GM12891 (cell line): ENCODE measurements around the gene FOXL1.

Experiments used
- DNase-seq: peaks from one replicate; pipeline ENCODE4 v3.0.0; 2011; ENCODE audit warnings: low spot score; ENCODE audit not compliant: insufficient read length
- FAIRE-seq: peaks from 2 replicates; lab custom pipeline; 2011; peaks lifted over from hg19 to GRCh38; lab: Jason Lieb, UNC
- PAX5 ChIP-seq: IDR thresholded peaks from 2 replicates; pipeline ENCODE4 v1.6.1; 2011; ENCODE audit warnings: low read length, moderate library complexity, mild to moderate bottlenecking; ENCODE audit not compliant: insufficient read depth, severe bottlenecking
- POLR2A ChIP-seq: IDR thresholded peaks from 2 replicates; pipeline ENCODE4 v1.6.1; 2011; ENCODE audit warnings: low read depth, low read length, control low read depth
- POLR2AphosphoS5 ChIP-seq: IDR thresholded peaks from 2 replicates; pipeline ENCODE4 v1.6.1; 2011; ENCODE audit warnings: low read depth, low read length, control low read depth
- POU2F2 ChIP-seq: IDR thresholded peaks from 2 replicates; pipeline ENCODE4 v1.6.1; 2011; ENCODE audit warnings: low read depth, mild to moderate bottlenecking, control low read depth, low read length, moderate library complexity
- SPI1 ChIP-seq: IDR thresholded peaks from 2 replicates; pipeline ENCODE4 v1.6.1; 2011; ENCODE audit warnings: low read depth, low read length, control low read depth
- TAF1 ChIP-seq: IDR thresholded peaks from 2 replicates; pipeline ENCODE4 v1.6.1; 2011; ENCODE audit warnings: low read depth, low read length, control low read depth

The FOXL1 gene

DNA sequence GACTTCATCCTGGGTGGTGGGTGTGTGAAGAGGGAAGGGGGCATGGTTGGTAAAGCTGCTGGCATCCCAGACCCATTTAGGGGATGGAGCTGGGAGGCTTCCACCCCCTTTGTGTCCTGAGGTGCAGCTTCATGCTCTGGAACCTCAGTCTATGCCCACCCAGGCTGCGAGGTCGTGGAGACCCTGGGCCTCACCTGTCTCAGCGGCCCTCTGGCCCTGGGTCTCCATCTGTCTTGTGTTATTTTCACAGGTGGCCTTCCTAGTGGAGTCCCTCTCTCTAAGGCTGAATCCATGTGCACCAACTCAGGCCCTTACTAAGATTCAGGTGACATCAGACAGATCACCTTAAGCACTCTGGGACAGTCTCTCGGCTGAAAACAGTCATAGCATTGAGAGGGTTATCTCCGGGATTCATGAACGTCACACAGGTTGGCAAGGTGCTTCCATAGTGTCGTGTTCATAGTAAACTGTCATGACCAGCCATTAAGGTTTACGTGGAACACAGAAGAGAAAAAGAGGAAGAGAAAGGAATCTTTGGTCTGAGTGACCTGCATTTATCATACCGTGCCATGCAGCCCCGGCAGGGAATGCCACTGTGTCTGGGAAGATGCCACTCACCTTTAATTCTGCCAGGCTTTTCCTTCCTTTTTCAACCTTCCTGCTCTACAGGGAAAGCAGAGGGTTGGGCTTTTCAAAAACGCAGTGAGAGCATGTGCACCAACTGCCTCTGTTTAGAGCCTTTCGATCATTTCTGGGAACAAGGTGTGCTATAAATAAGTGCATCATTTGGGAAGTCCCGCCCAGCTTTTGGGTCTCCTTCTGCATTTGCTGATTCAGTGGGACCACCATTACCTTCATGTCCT is 4.5 kb upstream of the FOXL1 start:
- DNase-seq (no peak), FAIRE-seq (no peak)
- 0 out of 2 replicates have a peak, but pooled peaks have one; percentile 3 for TF ChIP-seq SPI1
- no peak for TF ChIP-seq POU2F2

DNA sequence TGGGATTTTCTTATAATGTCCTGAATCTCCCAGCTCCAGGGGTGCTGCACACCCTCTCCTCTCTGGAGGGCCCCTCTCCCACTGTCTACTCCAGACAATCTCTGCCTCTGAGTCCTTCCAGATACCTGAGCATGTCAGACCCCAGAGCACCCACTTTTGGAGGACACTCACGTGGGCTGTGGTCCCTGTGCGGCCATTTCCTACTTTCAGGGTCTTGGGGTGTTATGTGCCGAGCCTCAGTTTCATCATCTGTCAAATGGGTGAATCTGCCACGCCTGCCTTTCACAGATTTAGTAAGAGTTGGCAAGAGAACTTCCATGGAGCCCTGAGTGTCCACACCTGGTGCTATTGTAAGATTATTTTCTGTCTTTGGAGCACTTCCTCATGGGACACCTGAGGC is 3.7 kb upstream of the FOXL1 start:
- FAIRE-seq: no peak
- no peak for DNase-seq
- no peak for TF ChIP-seq POU2F2
- TF ChIP-seq TAF1: no peak
- no peak for TF ChIP-seq POLR2A
- TF ChIP-seq SPI1: no peak
- no peak for TF ChIP-seq POLR2AphosphoS5
- no peak for TF ChIP-seq PAX5

DNA sequence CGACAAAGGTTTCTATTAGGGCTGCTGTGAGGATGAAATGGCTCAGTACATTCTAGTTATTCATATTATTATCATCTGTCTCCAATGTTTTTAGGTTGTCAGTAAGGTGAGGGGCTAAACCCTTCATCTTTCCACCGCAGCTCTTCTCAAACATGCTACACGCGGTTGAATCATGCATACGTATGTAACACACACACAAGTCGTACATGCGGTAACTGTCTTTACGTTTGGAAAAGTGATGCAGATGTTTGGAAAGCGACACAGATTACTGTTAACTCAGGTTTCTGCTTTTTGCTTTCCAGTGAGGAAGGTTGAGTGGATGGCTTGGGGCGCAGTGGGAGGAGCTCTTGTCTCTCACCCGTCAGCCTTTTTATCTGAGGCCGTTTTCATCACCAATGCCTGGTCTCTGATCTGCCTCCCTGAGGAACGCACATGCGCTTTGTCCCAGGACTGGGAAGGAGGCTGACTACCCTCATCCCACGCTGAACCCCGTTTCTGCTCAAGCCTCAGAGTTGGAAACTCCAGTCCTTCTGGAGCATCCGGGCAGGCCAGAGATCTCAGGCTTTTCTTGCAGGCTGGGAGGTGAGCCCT is 3.2 kb upstream of the FOXL1 start:
- TF ChIP-seq POLR2AphosphoS5 (no peak), SPI1 (no peak), TAF1 (no peak), POU2F2 (no peak), POLR2A (no peak), PAX5 (no peak)
- DNase-seq (no peak), FAIRE-seq (no peak)

DNA sequence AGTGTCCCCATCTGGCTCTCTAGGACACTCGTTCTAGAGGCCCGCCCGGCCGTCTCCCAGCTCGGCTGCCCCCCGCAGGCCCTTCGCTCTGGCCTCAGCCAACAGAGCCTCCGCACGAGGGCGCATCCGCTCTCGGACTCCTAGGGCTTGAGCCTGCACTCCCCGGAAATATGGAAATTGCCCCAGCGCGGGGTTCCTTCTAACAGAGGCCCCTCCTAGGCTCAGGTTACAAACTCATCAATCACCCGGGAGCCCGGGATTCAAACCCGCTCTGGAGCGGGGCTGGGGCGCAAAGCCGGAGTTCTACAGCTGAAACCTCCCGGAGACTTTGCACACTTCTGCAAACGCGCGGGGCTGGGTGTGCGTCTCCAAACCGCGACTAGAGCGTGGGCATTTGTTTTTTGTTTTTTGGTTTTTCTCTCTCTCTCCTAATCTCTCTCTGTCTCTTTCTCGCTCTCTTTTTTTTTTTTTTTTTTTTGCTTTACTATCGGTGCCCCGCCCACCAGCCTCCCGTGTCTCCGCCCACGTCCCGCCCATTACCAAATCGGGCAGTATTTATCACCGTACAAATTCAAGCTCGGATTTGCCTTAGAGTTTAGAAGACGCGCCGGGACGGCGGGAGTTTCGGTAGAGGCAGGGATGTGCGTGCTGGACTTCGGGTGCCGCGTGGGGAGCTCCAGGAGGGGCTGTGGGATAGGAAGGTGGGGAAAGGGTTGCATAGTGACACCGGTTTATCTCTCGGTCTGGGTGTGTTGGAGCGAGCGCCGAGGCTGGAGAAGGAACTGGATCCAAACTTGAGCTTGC is 2.4 kb upstream of the FOXL1 start:
- TF ChIP-seq SPI1 (no peak), POLR2A (no peak), POLR2AphosphoS5 (no peak), PAX5 (no peak), POU2F2 (no peak)
- DNase-seq: no peak
- peak; percentile 23 for FAIRE-seq

DNA sequence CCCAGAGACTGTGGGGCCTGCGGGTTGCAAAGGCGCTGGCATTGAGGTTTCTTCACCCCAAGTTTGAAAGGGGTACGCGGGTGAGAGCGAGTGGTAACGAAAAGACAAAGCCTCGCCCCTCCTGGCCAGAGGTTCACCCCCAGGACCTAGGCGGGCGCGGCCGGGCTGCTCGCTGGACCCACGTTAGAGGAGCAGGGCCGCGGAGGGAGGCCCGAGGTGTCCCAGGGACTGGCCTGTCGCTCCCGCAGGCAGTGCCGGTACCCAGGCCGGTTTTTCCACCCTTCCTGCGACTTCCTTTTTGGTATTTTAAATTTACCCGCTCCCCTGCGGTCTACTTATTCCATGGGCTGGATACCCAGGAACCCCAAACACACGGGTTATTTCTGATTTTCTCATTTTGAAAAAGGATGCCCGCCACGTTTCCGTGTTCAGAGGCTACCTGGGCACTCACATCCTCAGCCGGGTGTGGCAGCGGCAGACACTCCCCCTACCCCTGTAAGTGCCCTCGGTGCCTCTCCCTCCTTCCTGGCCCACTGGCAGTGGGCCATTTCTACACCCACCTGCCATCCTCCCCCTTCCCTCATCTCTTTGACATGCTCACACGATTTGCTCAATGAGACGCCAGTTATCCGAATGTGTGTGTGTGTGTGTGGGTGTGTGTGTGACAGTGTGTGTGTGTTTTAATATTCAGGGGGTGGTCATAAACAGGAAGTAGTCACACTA is 1.6 kb upstream of the FOXL1 start:
- DNase-seq: no peak
- TF ChIP-seq TAF1 (no peak), POLR2A (no peak), POU2F2 (no peak), SPI1 (no peak), POLR2AphosphoS5 (no peak), PAX5 (no peak)
- FAIRE-seq: no peak

DNA sequence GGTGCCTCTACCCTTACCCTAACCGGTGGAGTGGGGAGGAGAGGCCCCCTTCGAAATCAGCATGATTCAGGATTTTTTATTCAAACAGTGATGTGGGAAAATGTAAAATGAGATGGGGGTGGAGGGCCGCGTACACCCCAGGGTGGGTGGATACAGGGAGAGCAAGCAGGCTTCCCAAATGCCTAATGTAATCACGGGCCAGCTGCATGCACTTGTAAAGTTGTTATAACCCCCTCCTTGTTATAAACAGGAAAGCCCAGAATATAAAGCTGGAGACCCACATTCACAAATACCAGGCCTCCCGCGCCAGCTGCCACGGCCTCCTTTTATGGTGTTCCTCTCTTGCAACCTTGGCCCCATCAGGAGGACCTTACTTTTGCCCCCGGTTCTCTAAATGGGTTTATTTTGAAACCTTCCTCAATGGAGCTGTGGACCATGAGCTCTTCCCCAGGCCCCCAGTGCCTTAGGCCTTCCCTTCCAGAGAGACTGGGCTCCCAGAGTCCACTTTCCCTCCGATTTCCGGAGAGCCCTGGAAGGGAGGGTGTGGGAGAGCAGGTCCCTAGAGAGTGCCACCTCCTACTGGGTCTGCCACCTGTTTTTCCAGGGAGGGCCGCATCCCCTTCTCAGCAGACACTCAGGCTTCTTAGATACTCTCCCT is 906 bp upstream of the FOXL1 start:
- no peak for DNase-seq
- TF ChIP-seq POLR2AphosphoS5 (no peak), TAF1 (no peak), POLR2A (no peak)
- no peak for FAIRE-seq

DNA sequence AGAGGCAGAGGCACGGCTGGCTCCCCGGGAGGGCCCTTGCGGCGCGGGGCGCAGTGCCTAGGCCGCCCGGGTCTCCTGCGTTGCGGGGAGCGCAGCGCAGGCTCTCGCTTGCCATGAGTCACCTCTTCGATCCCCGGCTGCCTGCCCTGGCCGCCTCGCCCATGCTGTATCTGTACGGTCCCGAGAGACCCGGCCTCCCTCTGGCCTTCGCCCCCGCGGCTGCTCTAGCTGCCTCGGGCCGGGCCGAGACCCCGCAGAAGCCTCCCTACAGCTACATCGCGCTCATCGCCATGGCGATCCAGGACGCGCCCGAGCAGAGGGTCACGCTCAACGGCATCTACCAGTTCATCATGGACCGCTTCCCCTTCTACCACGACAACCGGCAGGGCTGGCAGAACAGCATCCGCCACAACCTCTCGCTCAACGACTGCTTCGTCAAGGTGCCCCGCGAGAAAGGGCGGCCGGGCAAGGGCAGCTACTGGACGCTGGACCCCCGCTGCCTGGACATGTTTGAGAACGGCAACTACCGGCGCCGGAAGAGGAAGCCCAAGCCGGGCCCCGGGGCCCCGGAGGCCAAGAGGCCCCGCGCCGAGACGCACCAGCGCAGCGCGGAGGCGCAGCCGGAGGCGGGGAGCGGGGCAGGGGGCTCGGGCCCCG is 390 bp downstream of the FOXL1 start:
- TF ChIP-seq POLR2AphosphoS5 (no peak), POU2F2 (no peak), SPI1 (no peak), POLR2A (no peak), PAX5 (no peak), TAF1 (no peak)
- no peak for DNase-seq

DNA sequence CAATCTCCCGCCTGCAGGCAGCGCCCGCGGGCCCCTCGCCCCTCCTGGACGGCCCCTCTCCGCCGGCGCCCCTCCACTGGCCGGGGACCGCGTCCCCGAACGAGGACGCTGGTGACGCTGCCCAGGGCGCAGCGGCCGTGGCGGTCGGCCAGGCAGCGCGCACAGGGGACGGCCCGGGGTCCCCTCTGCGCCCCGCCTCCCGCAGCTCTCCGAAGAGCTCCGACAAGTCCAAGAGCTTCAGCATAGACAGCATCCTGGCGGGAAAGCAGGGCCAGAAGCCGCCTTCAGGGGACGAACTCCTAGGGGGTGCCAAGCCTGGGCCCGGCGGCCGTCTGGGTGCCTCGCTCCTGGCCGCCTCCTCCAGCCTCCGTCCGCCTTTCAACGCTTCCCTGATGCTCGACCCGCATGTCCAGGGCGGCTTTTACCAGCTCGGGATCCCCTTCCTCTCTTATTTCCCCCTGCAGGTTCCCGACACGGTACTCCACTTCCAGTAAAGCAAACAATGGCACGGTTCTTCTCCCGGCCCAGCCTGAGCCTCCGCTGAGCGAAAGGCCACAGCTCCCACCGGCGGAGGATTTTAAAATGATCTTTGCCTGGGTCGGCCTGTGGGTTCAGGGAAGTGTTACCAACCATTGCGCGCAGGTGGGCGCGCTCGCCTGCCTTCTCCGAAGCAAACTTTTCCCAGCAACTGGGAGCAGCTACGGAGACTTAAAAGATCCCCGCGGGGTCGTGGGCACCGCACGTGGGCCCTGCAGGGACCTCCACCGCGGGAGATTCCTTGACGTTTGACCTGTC is 1.1 kb downstream of the FOXL1 start:
- no peak for TF ChIP-seq POU2F2
- TF ChIP-seq SPI1: no peak
- no peak for TF ChIP-seq POLR2AphosphoS5
- no peak for TF ChIP-seq TAF1
- no peak for TF ChIP-seq POLR2A
- TF ChIP-seq PAX5: no peak
- DNase-seq (no peak), FAIRE-seq (no peak)

More for the DNA sequence above, 390 bp downstream of the FOXL1 start:
- no peak for FAIRE-seq
